ENCODE results near the gene MORN4.
"Not testable (repeated sequence)": the region's sequence is repeated elsewhere in the genome, so short reads cannot be mapped to it uniquely, and the experiment has no call there.

MORN4 gene

GRCh38 chr10:97640868-97641811 is 7.8 kb upstream of the MORN4 start:
- DNase-seq (ENCODE audit: low spot score) = peak; percentile 30

- DNase-seq (ENCODE audit: low spot score) = peak; percentile 95
Observed at GRCh38 chr10:97640174-97640867, 7.0 kb upstream of the MORN4 start, which contains the start of gene PI4K2A. TSS of gene PI4K2A (plus strand) at chr10:97640671. CDS start at chr10:97640743, 72 bp downstream.

- DNase-seq (ENCODE audit: low spot score) = not testable (repeated sequence)
Observed at GRCh38 chr10:97639090-97639489, 5.8 kb upstream of the MORN4 start.

GRCh38 chr10:97635577-97635976 is 2.3 kb upstream of the MORN4 start:
- DNase-seq (ENCODE audit: low spot score) = no peak

- no peak for DNase-seq (ENCODE audit: low spot score)
Observed at GRCh38 chr10:97633921-97634320, 621 bp upstream of the MORN4 start.

- DNase-seq (ENCODE audit: low spot score) = no peak
Observed at GRCh38 chr10:97631098-97631497, 2.2 kb downstream of the MORN4 start.

- DNase-seq (ENCODE audit: low spot score) = no peak
Observed at GRCh38 chr10:97629289-97629688, 4.0 kb downstream of the MORN4 start.

GRCh38 chr10:97628228-97628627 is 5.1 kb downstream of the MORN4 start:
- no peak for DNase-seq (ENCODE audit: low spot score)

GRCh38 chr10:97627731-97628130 is 5.6 kb downstream of the MORN4 start:
- no peak for DNase-seq (ENCODE audit: low spot score)

GRCh38 chr10:97623277-97623676 is 10.0 kb downstream of the MORN4 start:
- DNase-seq (ENCODE audit: low spot score) = no peak

GRCh38 chr10:97618733-97619132 is 14.6 kb downstream of the MORN4 start:
- DNase-seq (ENCODE audit: low spot score) = no peak

GRCh38 chr10:97618285-97618684 is 15.0 kb downstream of the MORN4 start:
- DNase-seq (ENCODE audit: low spot score) = no peak

- DNase-seq (ENCODE audit: low spot score) = peak; percentile 42
Observed at GRCh38 chr10:97612386-97612785, 20.9 kb downstream of the MORN4 start.

- no peak for DNase-seq (ENCODE audit: low spot score)
Observed at GRCh38 chr10:97611473-97611872, 21.8 kb downstream of the MORN4 start.

GRCh38 chr10:97608991-97609561 is 24.2 kb downstream of the MORN4 start:
- DNase-seq (ENCODE audit: low spot score) = no peak

GRCh38 chr10:97607095-97607636 is 26.1 kb downstream of the MORN4 start:
- DNase-seq (ENCODE audit: low spot score) = no peak

GRCh38 chr10:97601268-97602215 is 31.8 kb downstream of the MORN4 start:
- no peak for DNase-seq (ENCODE audit: low spot score)

GRCh38 chr10:97600616-97601015 is 32.7 kb downstream of the MORN4 start:
- no peak for DNase-seq (ENCODE audit: low spot score)

GRCh38 chr10:97599272-97599619 is 34.1 kb downstream of the MORN4 start:
- DNase-seq (ENCODE audit: low spot score) = no peak

GRCh38 chr10:97598407-97599271 is 34.7 kb downstream of the MORN4 start:
- DNase-seq (ENCODE audit: low spot score) = no peak
